Tibial artery (tissue), 4 donors: ENCODE data around the gene C2CD4C.

Experiments used
- DNase-seq, 2 donors: peaks; one replicate each; pipeline ENCODE4 v3.0.0-alpha.2; 2019
- H3K27ac ChIP-seq, 2 donors: fragments of 200-600 bp; sonication (generic) in 1 of 2; 1 replicate in 1 of 2; 2 replicates in 1 of 2; pipeline ENCODE4 v1.5.1; 2018 to 2019; ENCODE audit warnings: mild to moderate bottlenecking in 1 of 2
- H3K27me3 ChIP-seq, 2 donors: fragments of 200-600 bp; sonication (generic) in 1 of 2; one replicate each; pipeline versions ENCODE4 v1.5.1 to v1.6.0; 2016 to 2019
- H3K36me3 ChIP-seq, 3 donors: fragments of 200-600 bp; sonication (generic) in 2 of 3; one replicate each; pipeline ENCODE4 v1.5.1; 2016 to 2019; ENCODE audit warnings: mild to moderate bottlenecking in 2 of 3
- H3K4me1 ChIP-seq, 4 donors: fragments of 200-600 bp; sonication (generic) in 2 of 4; 1 replicate in 3 of 4; 2 replicates in 1 of 4; pipeline ENCODE4 v1.5.1; 2016 to 2019
- H3K4me3 ChIP-seq, 2 donors: fragments of 200-600 bp; sonication (generic) in 1 of 2; 1 replicate in 1 of 2; 2 replicates in 1 of 2; pipeline ENCODE4 v1.5.1; 2018 to 2019; ENCODE audit warnings: mild to moderate bottlenecking in 2 of 2
- H3K9me3 ChIP-seq, 3 donors: fragments of 200-600 bp; sonication (generic) in 1 of 3; one replicate each; pipeline ENCODE4 v1.5.1; 2016 to 2019
- intact Hi-C: fragments of 100-400 bp; cut with DNase I; formaldehyde crosslinking; loops from one replicate; pipeline ENCODE4 v1.15.0; 2023; ENCODE audit warnings: low total_unique reads
- TF ChIP-seq, protein P1 (sequence below), 2 experiments: fragments of 200-600 bp in 1 of 2; fragments of 450-650 bp in 1 of 2; IDR thresholded peaks; one replicate each; pipeline ENCODE4 v1.5.1; 2017 to 2019; ENCODE audit warnings: antibody characterized with exemption in 2 of 2, mild to moderate bottlenecking in 1 of 2, moderate library complexity in 1 of 2

C2CD4C gene

DNA sequence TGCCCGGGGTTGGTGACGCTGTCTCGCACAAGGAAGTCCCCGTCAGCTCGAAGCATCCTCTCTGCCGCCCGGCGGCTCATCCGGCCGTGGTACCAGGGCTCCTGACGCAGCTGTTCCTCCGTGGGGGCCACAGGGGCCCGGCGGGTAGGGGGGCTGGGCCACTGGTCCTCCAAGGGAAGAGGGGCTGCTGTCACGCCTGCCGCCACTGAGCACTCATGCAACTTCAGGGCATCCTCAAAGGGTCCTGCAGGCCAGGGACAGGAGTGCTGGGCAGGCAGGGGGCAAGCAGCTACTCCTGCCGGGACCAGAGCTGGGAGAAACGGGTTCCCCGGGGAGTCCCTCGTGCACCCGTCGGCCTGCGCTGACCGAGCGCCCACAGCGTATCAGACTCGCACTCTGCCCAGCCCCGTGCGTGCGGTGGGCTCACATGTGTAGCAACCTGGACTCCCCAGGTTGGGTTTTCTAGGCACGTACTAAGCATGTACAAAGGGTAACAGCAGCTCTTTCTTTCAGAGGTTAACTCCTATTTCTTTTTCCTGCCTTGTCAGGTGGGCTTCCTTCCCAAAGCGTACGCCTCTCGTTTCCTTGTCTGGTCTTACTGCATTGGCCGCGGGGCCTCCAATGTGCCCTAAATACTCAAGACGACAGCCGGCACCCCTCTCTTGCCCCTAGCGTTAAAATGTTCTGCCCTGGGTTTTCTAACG lies 13.4 kb upstream of the C2CD4C start:
- Histone ChIP-seq H3K36me3 (peaks cover 0 to 25% (median 0%) of the 10 kb centered on the region in 3 donors), H3K4me3 (no peak overlapping the region), H3K9me3 (no peaks in the 10 kb centered on the region), H3K27ac (no peak overlapping the region), H3K4me1 (no peaks in the 10 kb centered on the region), H3K27me3 (peaks cover 0 to 35% of the 10 kb centered on the region in 2 donors)
- TF ChIP-seq, protein P1, sequence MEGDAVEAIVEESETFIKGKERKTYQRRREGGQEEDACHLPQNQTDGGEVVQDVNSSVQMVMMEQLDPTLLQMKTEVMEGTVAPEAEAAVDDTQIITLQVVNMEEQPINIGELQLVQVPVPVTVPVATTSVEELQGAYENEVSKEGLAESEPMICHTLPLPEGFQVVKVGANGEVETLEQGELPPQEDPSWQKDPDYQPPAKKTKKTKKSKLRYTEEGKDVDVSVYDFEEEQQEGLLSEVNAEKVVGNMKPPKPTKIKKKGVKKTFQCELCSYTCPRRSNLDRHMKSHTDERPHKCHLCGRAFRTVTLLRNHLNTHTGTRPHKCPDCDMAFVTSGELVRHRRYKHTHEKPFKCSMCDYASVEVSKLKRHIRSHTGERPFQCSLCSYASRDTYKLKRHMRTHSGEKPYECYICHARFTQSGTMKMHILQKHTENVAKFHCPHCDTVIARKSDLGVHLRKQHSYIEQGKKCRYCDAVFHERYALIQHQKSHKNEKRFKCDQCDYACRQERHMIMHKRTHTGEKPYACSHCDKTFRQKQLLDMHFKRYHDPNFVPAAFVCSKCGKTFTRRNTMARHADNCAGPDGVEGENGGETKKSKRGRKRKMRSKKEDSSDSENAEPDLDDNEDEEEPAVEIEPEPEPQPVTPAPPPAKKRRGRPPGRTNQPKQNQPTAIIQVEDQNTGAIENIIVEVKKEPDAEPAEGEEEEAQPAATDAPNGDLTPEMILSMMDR (IDR thresholded peaks at IDR 0.05) = no peak
- intact Hi-C loops = no loop called here
- DNase-seq = no peak

DNA sequence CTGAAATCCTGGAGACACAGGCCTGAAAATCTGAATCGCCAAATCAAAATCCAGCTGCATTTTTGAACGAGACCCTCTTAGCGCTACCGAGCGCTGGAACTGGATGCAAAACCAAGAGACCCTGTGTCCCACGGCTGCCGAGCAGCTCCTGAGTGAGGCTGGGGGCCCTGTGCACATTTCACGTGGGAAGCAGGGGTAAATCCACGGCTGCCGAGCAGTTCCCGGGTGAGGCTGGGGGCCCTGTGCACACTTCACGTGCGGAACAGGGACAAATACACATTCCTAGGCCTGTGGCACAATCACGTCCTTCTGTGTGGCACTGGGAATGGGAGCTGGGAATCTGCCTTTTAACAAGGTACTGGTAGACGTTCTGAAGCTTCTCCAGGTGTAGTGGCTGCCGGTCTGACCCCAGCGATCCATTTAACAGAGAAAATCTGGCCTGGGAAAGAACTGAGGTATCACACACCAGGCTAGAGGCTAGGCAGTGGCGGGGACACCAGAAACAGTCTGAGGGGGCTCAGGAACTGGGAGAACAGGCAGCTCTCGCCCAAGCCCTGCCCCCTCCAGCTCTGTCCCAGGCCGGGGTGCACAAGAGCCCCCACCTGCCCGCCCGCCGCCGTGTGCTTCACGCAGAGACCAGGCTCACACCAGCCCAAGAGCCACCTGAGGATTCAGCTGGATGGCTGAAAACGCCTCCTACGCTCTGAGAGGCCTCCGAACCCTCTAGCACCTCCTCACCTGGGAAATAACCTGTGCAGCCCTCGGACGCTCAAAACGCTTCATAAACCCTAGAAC lies 11.0 kb upstream of the C2CD4C start:
- no peak for DNase-seq
- H3K27ac ChIP-seq = no peak overlapping the region
- peaks cover 0 to 36% (median 0%) of the 10 kb centered on the region in 3 donors for H3K36me3 ChIP-seq
- H3K9me3 ChIP-seq = no peaks in the 10 kb centered on the region
- peaks cover 0 to 40% of the 10 kb centered on the region in 2 donors for H3K27me3 ChIP-seq
- TF ChIP-seq, protein P1 (IDR thresholded peaks at IDR 0.05) = no peak
- H3K4me3 ChIP-seq = no peak overlapping the region
- intact Hi-C loops = no loop called here
- no peaks in the 10 kb centered on the region for H3K4me1 ChIP-seq

DNA sequence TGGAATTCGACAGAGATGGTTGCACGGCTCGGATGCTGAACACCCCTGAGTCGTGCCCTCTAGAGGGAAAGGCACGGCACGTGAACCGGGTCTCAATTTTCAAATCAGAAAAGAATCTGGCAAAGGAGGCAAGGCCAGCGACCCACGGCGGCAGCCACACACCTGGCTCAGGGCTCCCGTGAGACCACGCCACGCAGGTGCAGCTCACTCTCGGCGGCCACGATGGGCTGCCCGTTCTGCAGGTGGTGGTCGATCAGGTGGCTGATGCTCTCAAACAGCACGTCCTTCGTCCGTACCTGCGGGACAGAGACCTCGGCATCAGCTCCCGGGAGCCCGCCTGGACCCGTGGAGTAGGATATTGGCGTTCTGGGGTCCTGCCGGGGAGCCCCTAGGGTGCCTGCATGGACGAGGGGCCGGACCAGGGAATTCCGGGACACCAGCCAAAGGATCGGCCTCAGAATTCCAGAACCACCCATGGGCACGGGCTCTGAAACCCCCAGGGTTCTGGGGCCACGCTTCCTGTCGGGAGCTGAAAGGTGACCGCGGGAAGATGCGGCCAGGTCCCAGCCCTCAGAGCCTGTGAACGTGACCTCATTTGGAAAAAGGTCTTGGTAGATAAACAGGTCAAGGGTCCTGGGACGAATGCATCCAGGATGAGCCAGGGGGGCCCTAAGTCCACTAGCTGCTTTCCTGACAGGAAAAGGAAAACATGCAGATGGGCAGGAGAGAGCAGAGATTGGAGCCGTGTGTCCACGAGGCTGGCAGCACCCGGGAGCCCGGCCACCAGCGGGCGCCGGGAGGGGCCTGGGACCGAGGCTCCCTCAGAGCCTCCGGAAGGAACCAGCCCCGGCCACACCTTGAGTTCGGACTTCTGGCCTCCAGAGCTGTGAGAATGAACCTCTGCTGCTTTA lies 10.1 kb upstream of the C2CD4C start:
- TF ChIP-seq, protein P1 (IDR thresholded peaks at IDR 0.05) = no peak
- intact Hi-C loops = no loop called here
- Histone ChIP-seq H3K4me3 (no peak overlapping the region), H3K9me3 (no peaks in the 10 kb centered on the region), H3K4me1 (no peaks in the 10 kb centered on the region), H3K27me3 (peaks cover 0 to 35% of the 10 kb centered on the region in 2 donors), H3K36me3 (peaks cover 0 to 27% (median 0%) of the 10 kb centered on the region in 3 donors), H3K27ac (no peak overlapping the region)
- DNase-seq = no peak

DNA sequence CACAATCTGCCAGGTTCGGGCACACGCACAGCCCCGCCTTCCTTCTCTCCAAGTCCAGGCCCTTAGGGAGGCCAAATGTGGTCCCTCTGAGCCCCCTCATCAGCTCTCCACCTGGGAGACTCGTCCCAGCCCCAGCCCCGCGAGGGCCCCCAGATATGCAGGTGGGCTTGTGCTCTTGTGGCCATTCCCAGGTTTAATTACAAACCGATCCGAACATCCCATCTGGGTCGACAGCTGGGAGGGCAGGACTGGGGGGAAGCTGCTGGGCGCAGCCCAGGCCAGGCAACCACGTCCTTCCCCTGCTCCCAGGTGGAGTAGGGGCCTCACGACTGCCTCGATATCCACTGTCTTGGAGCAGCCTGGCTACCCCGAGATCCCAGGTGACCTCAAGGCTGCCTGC lies 7.5 kb upstream of the C2CD4C start:
- Histone ChIP-seq H3K4me3 (no peak overlapping the region), H3K36me3 (peaks cover 0 to 22% (median 0%) of the 10 kb centered on the region in 3 donors), H3K4me1 (no peaks in the 10 kb centered on the region), H3K27me3 (peaks cover 0 to 59% of the 10 kb centered on the region in 2 donors), H3K9me3 (no peaks in the 10 kb centered on the region), H3K27ac (no peak overlapping the region)
- TF ChIP-seq, protein P1 (IDR thresholded peaks at IDR 0.05) = no peak
- no peak for DNase-seq
- intact Hi-C loops = no loop called here

DNA sequence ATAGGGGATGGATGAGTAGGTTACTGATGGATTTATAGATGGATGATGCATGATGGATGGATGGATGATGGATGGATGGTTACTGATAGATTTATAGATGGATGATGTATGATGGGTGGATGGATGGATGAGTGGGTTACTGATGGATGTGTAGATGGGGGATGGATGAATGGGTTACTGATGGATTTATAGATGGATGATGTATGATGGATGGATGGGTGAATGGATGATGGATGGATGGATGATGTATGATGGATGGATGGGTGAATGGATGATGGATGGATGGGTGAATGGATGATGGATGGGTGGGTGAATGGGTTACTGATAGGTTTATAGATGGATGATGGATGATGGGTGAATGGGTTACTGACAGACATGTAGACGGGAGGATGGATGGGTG lies 6.3 kb upstream of the C2CD4C start:
- Histone ChIP-seq H3K27ac (no peak overlapping the region), H3K4me1 (no peaks in the 10 kb centered on the region), H3K4me3 (no peak overlapping the region), H3K27me3 (peaks cover 0 to 65% of the 10 kb centered on the region in 2 donors), H3K36me3 (peaks cover 0 to 22% (median 0%) of the 10 kb centered on the region in 3 donors), H3K9me3 (no peaks in the 10 kb centered on the region)
- DNase-seq = no peak
- TF ChIP-seq, protein P1 (IDR thresholded peaks at IDR 0.05) = no peak
- intact Hi-C loops = no loop called here
